ENCODE measurements around the gene TSPAN10. TPM values are rescaled to one million over a fixed set of nuclear protein-coding genes. Genes with fewer than 3 reads are reported as not detected.
A peak's percentile ranks its signal among the peaks of the same experiment; 100 is the strongest.

The TSPAN10 gene
- total RNA-seq, 2 donors from 2014 or later: 1.3 to 1.8 TPM

DNA sequence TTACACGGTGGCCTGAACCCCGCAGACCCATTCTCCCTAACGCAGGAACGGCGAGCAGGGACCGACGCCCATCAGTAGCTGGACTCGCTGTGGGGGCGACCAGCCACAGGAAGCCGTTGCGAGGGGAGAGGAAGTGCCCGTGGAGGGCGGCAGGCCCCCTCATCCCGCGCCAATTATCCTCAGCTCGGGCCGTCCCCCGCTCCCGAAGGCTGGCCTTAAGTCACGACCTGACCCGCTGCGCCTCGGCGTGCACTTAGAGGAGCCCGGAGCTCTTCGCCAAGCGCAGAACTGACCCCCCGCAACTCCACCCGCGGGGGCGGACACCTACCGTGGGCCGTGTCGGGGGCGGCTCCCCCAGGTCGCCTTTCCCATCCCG is 46.2 kb downstream of the TSPAN10 start:
- no peak for DNase-seq

DNA sequence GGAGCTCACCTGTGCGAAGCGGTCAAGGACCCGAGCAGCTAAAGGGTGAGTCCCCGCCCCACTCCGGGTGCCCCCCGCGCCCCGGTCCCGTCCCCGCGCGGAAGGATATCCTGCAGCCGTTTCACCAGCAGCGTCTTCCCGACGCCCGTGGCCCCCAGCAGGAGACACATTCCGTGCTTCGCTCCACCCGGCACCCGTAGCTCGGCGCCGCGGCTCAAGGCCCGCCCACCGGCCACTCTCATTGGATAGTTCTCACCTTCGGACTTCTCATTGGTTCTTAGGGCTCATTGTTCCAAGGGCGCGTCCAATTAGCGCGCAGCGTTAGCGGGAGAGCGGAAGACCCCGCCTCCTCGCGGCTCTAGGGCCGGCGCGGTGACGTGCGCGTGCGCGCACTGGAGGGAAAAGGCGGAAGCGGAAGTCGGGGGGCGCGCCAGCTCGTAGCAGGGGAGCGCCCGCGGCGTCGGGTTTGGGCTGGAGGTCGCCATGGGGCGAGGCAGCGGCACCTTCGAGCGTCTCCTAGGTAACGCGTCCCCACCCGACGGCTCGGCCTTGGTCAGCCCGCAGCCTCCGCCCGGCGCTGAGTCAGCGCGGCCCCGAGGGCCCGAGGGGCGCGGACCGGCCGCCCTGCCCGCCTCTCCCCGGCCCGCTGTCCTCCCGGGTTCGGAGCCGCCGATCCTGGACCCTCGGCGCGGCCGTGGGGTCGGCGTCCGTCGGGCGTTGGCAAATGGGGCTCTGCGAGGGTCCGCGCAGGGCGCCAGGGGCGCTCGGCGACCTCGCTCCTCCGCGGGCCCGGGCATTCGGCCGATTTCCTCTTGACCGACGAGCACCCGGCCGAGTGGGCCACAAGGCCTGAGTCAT is 46.8 kb downstream of the TSPAN10 start, which contains the start of the genes ARL16 and HGS:
TSS of gene ARL16 (minus strand) at position 214 of the 858 bp plus-strand sequence. CDS start at position 170, 44 bp downstream.
TSS of gene HGS (plus strand) at position 428 of the 858 bp plus-strand sequence. CDS start at position 484, 56 bp downstream.
- Histone ChIP-seq H3K27me3 (ENCODE audit: control insufficient read depth, insufficient read depth, low read length, poor library complexity, severe bottlenecking) (no peaks in the 10 kb centered on the region), H3K9ac (ENCODE audit: extremely low read depth, low read length, poor library complexity, severe bottlenecking) (peak within 1 kb of the TSS; percentile 91), H3K4me3 (ENCODE audit: low read length) (peak within 1 kb of the TSS; percentile 85), H3K27ac (ENCODE audit: low read depth, low read length) (peak within 1 kb of the TSS; percentile 88), H3K36me3 (ENCODE audit: control insufficient read depth, insufficient read depth, low read length) (peaks cover 41% of the 10 kb centered on the region), H3K4me1 (ENCODE audit: control insufficient read depth, insufficient read depth, low read length) (peaks cover 5% of the 10 kb centered on the region), H3K9me3 (ENCODE audit: control insufficient read depth, low read length) (no peaks in the 10 kb centered on the region)
- WGBS, 2 experiments (ENCODE audit: insufficient coverage in 1 of 2, insufficient read length in 1 of 2): 0% methylated on average over 74 to 112 of the region's 112 CpGs
- Mint-ChIP-seq H3K9me3 (no peaks in the 10 kb centered on the region), H3K36me3 (ENCODE audit: low read depth) (peaks cover 25% of the 10 kb centered on the region), H3K27me3 (ENCODE audit: insufficient read depth) (no peaks in the 10 kb centered on the region), H3K4me3 (peak within 1 kb of the TSS; percentile 85), H3K27ac (peak within 1 kb of the TSS; percentile 91), H3K4me1 (peaks cover 14% of the 10 kb centered on the region)
- DNase-seq: peak; percentile 100
- TF ChIP-seq, protein P1, sequence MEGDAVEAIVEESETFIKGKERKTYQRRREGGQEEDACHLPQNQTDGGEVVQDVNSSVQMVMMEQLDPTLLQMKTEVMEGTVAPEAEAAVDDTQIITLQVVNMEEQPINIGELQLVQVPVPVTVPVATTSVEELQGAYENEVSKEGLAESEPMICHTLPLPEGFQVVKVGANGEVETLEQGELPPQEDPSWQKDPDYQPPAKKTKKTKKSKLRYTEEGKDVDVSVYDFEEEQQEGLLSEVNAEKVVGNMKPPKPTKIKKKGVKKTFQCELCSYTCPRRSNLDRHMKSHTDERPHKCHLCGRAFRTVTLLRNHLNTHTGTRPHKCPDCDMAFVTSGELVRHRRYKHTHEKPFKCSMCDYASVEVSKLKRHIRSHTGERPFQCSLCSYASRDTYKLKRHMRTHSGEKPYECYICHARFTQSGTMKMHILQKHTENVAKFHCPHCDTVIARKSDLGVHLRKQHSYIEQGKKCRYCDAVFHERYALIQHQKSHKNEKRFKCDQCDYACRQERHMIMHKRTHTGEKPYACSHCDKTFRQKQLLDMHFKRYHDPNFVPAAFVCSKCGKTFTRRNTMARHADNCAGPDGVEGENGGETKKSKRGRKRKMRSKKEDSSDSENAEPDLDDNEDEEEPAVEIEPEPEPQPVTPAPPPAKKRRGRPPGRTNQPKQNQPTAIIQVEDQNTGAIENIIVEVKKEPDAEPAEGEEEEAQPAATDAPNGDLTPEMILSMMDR (conservative IDR thresholded peaks at IDR 0.05): no peak

More for the DNA sequence above, 46.2 kb downstream of the TSPAN10 start:
- H3K9me3 Mint-ChIP-seq: no peaks in the 10 kb centered on the region
- TF ChIP-seq, protein P1 (conservative IDR thresholded peaks at IDR 0.05): no peak
- H3K4me1 Mint-ChIP-seq: peaks cover 14% of the 10 kb centered on the region
- 1% methylated on average over 20 to 37 of the region's 37 CpGs for WGBS, 2 experiments (ENCODE audit: insufficient coverage in 1 of 2, insufficient read length in 1 of 2)
- Histone ChIP-seq H3K4me1 (ENCODE audit: control insufficient read depth, insufficient read depth, low read length) (peaks cover 5% of the 10 kb centered on the region), H3K36me3 (ENCODE audit: control insufficient read depth, insufficient read depth, low read length) (peaks cover 35% of the 10 kb centered on the region), H3K27ac (ENCODE audit: low read depth, low read length) (peak overlapping the region; percentile 88), H3K9me3 (ENCODE audit: control insufficient read depth, low read length) (no peaks in the 10 kb centered on the region), H3K9ac (ENCODE audit: extremely low read depth, low read length, poor library complexity, severe bottlenecking) (peak overlapping the region; percentile 86), H3K27me3 (ENCODE audit: control insufficient read depth, insufficient read depth, low read length, poor library complexity, severe bottlenecking) (no peaks in the 10 kb centered on the region), H3K4me3 (ENCODE audit: low read length) (peak overlapping the region; percentile 85)
- no peaks in the 10 kb centered on the region for H3K27me3 Mint-ChIP-seq (ENCODE audit: insufficient read depth)
- H3K27ac Mint-ChIP-seq: peak overlapping the region; percentile 91
- H3K4me3 Mint-ChIP-seq: peak overlapping the region; percentile 85
- H3K36me3 Mint-ChIP-seq (ENCODE audit: low read depth): peaks cover 22% of the 10 kb centered on the region

DNA sequence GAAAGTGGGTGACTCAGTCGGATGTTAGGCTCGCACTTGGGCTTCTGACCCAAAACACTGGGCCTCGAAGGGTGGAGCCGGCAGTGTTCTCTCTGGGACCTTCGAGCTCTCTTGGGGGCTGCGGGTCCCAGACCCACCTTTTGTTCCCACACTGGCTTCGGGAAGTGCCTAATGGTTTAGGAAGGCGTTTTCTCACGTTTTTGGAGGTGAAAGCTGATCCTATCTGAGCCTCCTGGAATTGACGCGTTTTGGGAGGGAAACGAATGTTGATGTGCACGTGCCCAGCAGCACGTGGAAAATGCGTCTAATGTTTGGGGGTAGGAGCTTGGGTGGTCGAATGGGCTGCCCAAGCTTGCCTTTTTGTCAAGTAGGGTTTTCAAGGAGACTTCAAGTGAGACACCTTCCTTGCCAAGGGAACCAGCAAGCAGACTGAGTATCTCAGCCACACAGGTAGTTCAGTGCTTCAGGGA is 47.5 kb downstream of the TSPAN10 start:
- H3K4me1 Mint-ChIP-seq: peaks cover 14% of the 10 kb centered on the region
- no peak for DNase-seq
- peaks cover 46% of the 10 kb centered on the region for H3K36me3 ChIP-seq (ENCODE audit: control insufficient read depth, insufficient read depth, low read length)
- H3K27ac ChIP-seq (ENCODE audit: low read depth, low read length): peak overlapping the region; percentile 57
- peaks cover 5% of the 10 kb centered on the region for H3K4me1 ChIP-seq (ENCODE audit: control insufficient read depth, insufficient read depth, low read length)
- H3K9ac ChIP-seq (ENCODE audit: extremely low read depth, low read length, poor library complexity, severe bottlenecking): peak overlapping the region; percentile 91
- H3K27ac Mint-ChIP-seq: peak overlapping the region; percentile 85
- H3K27me3 Mint-ChIP-seq (ENCODE audit: insufficient read depth): no peaks in the 10 kb centered on the region
- H3K4me3 ChIP-seq (ENCODE audit: low read length): peak overlapping the region; percentile 85
- no peaks in the 10 kb centered on the region for H3K9me3 Mint-ChIP-seq
- TF ChIP-seq, protein P1 (conservative IDR thresholded peaks at IDR 0.05): no peak
- no peaks in the 10 kb centered on the region for H3K9me3 ChIP-seq (ENCODE audit: control insufficient read depth, low read length)
- peaks cover 32% of the 10 kb centered on the region for H3K36me3 Mint-ChIP-seq (ENCODE audit: low read depth)
- peak overlapping the region; percentile 85 for H3K4me3 Mint-ChIP-seq
- 15 to 19% methylated on average over 14 to 16 of the region's 16 CpGs for WGBS, 2 experiments (ENCODE audit: insufficient coverage in 1 of 2, insufficient read length in 1 of 2)
- no peaks in the 10 kb centered on the region for H3K27me3 ChIP-seq (ENCODE audit: control insufficient read depth, insufficient read depth, low read length, poor library complexity, severe bottlenecking)
